Esophagus muscularis mucosa (tissue), 3 donors: Measurements from ENCODE around the gene CUL3.

ENCODE experiments used
- POLR2AphosphoS5 ChIP-seq, 2 donors: sonication (generic); formaldehyde crosslinking; IDR thresholded peaks; one replicate each; pipeline ENCODE4 v1.6.1; 2017; ENCODE audit warnings: antibody characterized with exemption in 2 of 2
- TF ChIP-seq, protein P1 (sequence below), 3 experiments: fragments of 200-600 bp in 2 of 3; fragments of 450-650 bp in 1 of 3; sonication (generic) in 2 of 3; IDR thresholded peaks; one replicate each; pipeline ENCODE4 v1.5.1; 2017 to 2019; ENCODE audit warnings: antibody characterized with exemption in 3 of 3, mild to moderate bottlenecking in 2 of 3, moderate library complexity in 1 of 3

DNA sequence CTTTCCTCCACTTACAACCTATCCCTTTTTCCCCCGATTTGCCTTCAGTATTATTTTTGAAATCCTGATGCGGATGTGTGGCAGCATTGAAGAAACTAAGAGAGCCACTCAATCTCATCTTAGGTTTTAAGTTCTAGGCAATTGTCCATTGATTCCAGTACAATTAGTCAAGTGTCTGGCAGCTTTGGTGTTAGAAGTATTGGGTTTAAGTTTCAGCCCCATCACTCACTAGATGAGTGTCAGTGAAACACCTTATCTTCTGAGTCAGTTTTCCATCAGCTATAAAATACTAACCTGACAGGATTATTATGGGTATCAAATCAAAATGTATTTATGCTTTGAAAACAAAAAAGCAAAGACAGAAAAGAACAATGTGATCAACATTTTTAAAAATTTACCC is 16.8 kb upstream of the CUL3 start:
- no peak for TF ChIP-seq POLR2AphosphoS5 (IDR thresholded peaks at IDR 0.05)
- TF ChIP-seq, protein P1, sequence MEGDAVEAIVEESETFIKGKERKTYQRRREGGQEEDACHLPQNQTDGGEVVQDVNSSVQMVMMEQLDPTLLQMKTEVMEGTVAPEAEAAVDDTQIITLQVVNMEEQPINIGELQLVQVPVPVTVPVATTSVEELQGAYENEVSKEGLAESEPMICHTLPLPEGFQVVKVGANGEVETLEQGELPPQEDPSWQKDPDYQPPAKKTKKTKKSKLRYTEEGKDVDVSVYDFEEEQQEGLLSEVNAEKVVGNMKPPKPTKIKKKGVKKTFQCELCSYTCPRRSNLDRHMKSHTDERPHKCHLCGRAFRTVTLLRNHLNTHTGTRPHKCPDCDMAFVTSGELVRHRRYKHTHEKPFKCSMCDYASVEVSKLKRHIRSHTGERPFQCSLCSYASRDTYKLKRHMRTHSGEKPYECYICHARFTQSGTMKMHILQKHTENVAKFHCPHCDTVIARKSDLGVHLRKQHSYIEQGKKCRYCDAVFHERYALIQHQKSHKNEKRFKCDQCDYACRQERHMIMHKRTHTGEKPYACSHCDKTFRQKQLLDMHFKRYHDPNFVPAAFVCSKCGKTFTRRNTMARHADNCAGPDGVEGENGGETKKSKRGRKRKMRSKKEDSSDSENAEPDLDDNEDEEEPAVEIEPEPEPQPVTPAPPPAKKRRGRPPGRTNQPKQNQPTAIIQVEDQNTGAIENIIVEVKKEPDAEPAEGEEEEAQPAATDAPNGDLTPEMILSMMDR (IDR thresholded peaks at IDR 0.05) = no peak
